ENCODE results near the gene ZBTB16. TPM values are rescaled to one million over a fixed set of nuclear protein-coding genes. Genes with fewer than 3 reads are reported as not detected.

Gene ZBTB16
- total RNA-seq, 1 experiment from 2014 or later: 0.44 TPM

DNA sequence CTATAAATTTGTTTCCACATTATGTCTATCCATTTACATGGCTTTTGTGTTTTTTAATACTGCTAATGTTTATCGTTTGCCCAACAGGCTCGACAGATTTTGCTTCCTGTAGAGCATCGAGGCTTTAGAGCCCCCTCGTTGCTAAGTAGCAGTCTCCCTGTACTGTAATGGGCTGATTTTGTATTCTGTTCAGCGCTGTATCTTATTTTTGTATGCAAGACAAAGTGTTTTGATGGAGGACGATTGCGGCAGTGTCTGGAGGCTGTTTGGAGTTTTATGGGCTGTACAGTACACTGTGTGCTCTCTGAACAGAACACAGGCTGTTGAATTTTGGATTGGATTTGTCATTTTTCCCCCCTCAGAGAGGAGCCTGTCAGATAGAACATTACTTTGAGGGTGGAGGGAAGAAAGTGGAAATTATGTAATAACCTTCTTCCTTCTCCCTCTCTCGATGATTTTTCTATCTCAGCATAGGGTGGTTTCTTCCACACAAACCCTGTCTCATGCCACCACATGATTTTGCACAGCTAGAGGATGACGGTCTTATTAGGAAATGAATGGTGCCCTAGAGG lies 104.4 kb downstream of the ZBTB16 start:
- Histone ChIP-seq H3K9me2 (ENCODE audit: insufficient read depth) (no peaks in the 10 kb centered on the region), H3K79me2 (ENCODE audit: low read depth) (no peaks in the 10 kb centered on the region), H2AFZ (no peak overlapping the region), H3K9me3 (ENCODE audit: insufficient read depth, low read depth) (no peaks in the 10 kb centered on the region), H3F3A (ENCODE audit: insufficient read depth, low read depth) (no peaks in the 10 kb centered on the region), H3K27ac (no peak overlapping the region), H3K4me3 (no peak overlapping the region), H4K20me1 (ENCODE audit: insufficient read depth) (no peaks in the 10 kb centered on the region; the same call in 1 of the 2 replicates), H3K27me3 (ENCODE audit: insufficient read depth, low read depth) (peaks cover 86% of the 10 kb centered on the region), H3K4me1 (replicated peaks; ENCODE audit: insufficient read depth) (peaks cover 25% of the 10 kb centered on the region), H3K4me2 (no peak overlapping the region), H3K36me3 (ENCODE audit: low read depth) (no peaks in the 10 kb centered on the region)
- TF ChIP-seq EZH2 (IDR thresholded peaks at IDR 0.05; ENCODE audit: low read depth) (no peak), CTCF (conservative IDR thresholded peaks at IDR 0.05) (no peak)
- intact Hi-C loops (cut with micrococcal nuclease; ENCODE audit: unreplicated experiment): no loop called here
- BruUV-seq (replicated peaks): no TSS peak
- DNase-seq: no peak
- ChIA-PET POLR2A (ENCODE audit: unreplicated experiment) (no interaction called here), CTCF (no interaction called here)

- Histone ChIP-seq H2AFZ (no peak overlapping the region), H3K27ac (no peak overlapping the region), H3K36me3 (ENCODE audit: low read depth) (no peaks in the 10 kb centered on the region), H3K4me3 (no peak overlapping the region), H3K9me3 (ENCODE audit: insufficient read depth, low read depth) (no peaks in the 10 kb centered on the region), H3K4me2 (no peak overlapping the region), H4K20me1 (ENCODE audit: insufficient read depth) (no peaks in the 10 kb centered on the region; the same call in 1 of the 2 replicates), H3K27me3 (ENCODE audit: insufficient read depth, low read depth) (peaks cover 87% of the 10 kb centered on the region), H3K79me2 (ENCODE audit: low read depth) (no peaks in the 10 kb centered on the region), H3K9me2 (ENCODE audit: insufficient read depth) (no peaks in the 10 kb centered on the region), H3F3A (ENCODE audit: insufficient read depth, low read depth) (no peaks in the 10 kb centered on the region), H3K4me1 (replicated peaks; ENCODE audit: insufficient read depth) (peaks cover 22% of the 10 kb centered on the region)
- ChIA-PET POLR2A (ENCODE audit: unreplicated experiment) (no interaction called here), CTCF (no interaction called here)
- intact Hi-C loops (cut with micrococcal nuclease; ENCODE audit: unreplicated experiment): no loop called here
- no TSS peak for BruUV-seq (replicated peaks)
- TF ChIP-seq EZH2 (IDR thresholded peaks at IDR 0.05; ENCODE audit: low read depth): no peak
- no peak for TF ChIP-seq CTCF (conservative IDR thresholded peaks at IDR 0.05)
- no peak for DNase-seq
These were observed 105.0 kb downstream of the ZBTB16 start for GRCh38 chr11:114164546-114164945.

DNA sequence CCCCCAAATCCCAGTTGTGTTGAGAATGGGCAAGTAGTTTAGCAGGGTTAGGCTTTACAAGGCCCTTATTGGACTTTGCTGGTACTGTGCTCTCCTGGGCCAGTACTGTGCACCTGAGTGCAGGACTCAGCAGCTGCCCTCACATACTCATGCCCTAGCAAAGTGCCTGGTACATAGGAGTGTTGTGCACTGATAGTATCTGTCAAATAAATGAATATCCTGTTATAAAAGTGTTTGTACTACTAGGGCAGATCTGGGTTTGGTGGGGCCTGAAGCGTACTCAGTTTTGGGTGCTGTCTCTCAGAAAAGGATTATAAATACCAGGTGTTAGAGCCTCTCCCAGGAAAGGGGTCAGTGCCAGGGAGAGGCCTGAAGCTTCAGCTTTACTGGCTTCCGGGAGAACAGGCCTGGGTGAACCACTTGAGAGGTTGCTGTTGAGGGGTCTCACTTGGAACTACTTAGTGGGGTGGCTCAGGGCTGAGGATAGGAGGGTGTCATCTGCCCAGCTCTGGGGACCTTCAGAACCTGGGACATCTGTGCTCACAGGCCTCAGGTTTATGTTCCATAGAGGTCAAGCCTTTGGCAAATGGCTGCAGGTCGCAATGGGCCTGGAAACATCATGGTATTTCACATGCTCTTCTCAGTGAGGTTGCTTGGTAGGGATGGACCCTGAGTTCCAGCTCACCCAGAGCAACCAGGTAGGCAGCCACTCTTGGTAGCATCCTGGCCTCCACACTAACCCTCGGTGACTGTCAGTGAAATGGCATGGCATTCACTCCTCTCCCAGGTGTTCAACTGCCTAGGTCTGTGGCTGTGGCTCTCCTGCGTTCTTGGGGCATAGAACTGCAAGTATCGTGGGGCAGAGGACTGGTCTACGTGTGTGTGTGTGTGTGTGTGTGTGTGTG lies 106.1 kb downstream of the ZBTB16 start:
- no peaks in the 10 kb centered on the region for H3K9me3 ChIP-seq (ENCODE audit: insufficient read depth, low read depth)
- peaks cover 15% of the 10 kb centered on the region for H3K4me1 ChIP-seq (replicated peaks; ENCODE audit: insufficient read depth)
- H3K4me2 ChIP-seq: no peak overlapping the region
- DNase-seq: no peak
- intact Hi-C loops (cut with micrococcal nuclease; ENCODE audit: unreplicated experiment): no loop called here
- TF ChIP-seq CTCF (conservative IDR thresholded peaks at IDR 0.05) (no peak), EZH2 (IDR thresholded peaks at IDR 0.05; ENCODE audit: low read depth) (no peak)
- BruUV-seq (replicated peaks): no TSS peak
- no peaks in the 10 kb centered on the region; the same call in 1 of the 2 replicates for H4K20me1 ChIP-seq (ENCODE audit: insufficient read depth)
- no peaks in the 10 kb centered on the region for H3F3A ChIP-seq (ENCODE audit: insufficient read depth, low read depth)
- no peak overlapping the region for H3K27ac ChIP-seq
- no peak overlapping the region for H2AFZ ChIP-seq
- peaks cover 94% of the 10 kb centered on the region for H3K27me3 ChIP-seq (ENCODE audit: insufficient read depth, low read depth)
- no peaks in the 10 kb centered on the region for H3K36me3 ChIP-seq (ENCODE audit: low read depth)
- ChIA-PET CTCF (no interaction called here), POLR2A (ENCODE audit: unreplicated experiment) (no interaction called here)
- no peaks in the 10 kb centered on the region for H3K79me2 ChIP-seq (ENCODE audit: low read depth)
- H3K4me3 ChIP-seq: no peak overlapping the region
- H3K9me2 ChIP-seq (ENCODE audit: insufficient read depth): no peaks in the 10 kb centered on the region
